ENCODE measurements around the gene NAT8L.

DNA sequence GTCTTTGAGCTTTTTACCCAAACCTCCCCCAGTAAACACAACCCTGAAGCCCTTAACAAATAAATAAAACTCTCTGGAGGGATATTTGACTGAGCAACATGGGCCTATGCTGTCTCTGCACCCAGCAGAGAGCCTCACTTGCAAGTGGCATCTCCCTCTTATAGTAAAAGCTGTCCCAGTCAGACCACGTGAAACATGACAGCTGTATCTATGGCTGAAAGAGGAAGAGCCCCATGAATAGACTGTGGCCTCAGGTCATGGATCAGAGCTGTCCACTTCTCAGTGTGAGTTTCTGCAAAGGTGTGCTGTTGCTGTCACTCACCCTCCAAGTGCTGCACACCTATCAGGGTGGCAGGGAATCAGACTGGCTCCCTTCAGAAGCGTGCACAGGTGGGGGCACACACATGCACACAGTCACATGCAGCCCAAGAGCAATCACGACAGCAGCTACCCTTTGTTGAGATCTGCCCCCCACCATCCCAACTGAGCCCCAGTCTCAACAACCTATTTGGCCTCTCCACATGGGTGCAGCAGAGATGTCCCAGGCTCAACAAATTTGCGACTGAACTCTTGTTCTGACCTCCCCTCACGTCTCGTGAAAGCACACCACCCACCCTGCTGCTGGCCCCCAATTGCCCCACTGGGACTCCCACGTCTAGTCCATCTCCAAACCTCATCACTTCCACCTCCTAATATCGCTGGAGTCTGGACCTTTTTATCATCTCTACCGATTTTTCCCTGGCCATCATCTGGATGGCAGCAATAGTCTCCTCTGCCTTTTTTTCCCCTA lies 45.6 kb downstream of the NAT8L start:
- TF ChIP-seq, protein P1, sequence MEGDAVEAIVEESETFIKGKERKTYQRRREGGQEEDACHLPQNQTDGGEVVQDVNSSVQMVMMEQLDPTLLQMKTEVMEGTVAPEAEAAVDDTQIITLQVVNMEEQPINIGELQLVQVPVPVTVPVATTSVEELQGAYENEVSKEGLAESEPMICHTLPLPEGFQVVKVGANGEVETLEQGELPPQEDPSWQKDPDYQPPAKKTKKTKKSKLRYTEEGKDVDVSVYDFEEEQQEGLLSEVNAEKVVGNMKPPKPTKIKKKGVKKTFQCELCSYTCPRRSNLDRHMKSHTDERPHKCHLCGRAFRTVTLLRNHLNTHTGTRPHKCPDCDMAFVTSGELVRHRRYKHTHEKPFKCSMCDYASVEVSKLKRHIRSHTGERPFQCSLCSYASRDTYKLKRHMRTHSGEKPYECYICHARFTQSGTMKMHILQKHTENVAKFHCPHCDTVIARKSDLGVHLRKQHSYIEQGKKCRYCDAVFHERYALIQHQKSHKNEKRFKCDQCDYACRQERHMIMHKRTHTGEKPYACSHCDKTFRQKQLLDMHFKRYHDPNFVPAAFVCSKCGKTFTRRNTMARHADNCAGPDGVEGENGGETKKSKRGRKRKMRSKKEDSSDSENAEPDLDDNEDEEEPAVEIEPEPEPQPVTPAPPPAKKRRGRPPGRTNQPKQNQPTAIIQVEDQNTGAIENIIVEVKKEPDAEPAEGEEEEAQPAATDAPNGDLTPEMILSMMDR (optimal IDR thresholded peaks at IDR 0.05 in 1 of 3, IDR thresholded peaks at IDR 0.05 in 1 of 3, conservative IDR thresholded peaks at IDR 0.05 in 1 of 3; ENCODE audit: extremely low read depth in 1 of 3, insufficient read depth in 2 of 3, low read length in 3 of 3): no peak
- TF ChIP-seq EZH2 (IDR thresholded peaks at IDR 0.05; ENCODE audit: low read length): no peak

Measured in keratinocyte (primary cell).